Muscle layer of colon (tissue), 2 donors: Measurements from ENCODE around the gene ZDHHC6.
"Not testable (repeated sequence)": the region's sequence is repeated elsewhere in the genome, so short reads cannot be mapped to it uniquely, and the experiment has no call there.

ENCODE experiments used
- H3K27ac ChIP-seq: one replicate; pipeline ENCODE4 v1.7.0; 2013; ENCODE audit warnings: low read depth, mild to moderate bottlenecking, low read length, moderate library complexity
- H3K27me3 ChIP-seq, 2 donors: one replicate each; pipeline ENCODE4 v1.7.0; 2013; ENCODE audit warnings: low read length in 2 of 2, mild to moderate bottlenecking in 2 of 2; ENCODE audit not compliant: insufficient read depth in 2 of 2, control insufficient read depth in 1 of 2
- H3K36me3 ChIP-seq: one replicate; pipeline ENCODE4 v1.7.0; 2013; ENCODE audit warnings: mild to moderate bottlenecking, low read length; ENCODE audit not compliant: insufficient read depth
- H3K4me1 ChIP-seq: one replicate; pipeline ENCODE4 v1.7.0; 2013; ENCODE audit warnings: mild to moderate bottlenecking, low read length; ENCODE audit not compliant: insufficient read depth
- H3K4me3 ChIP-seq, 2 donors: one replicate each; pipeline ENCODE4 v1.7.0; 2013; ENCODE audit warnings: low read length in 2 of 2, low read depth in 1 of 2, mild to moderate bottlenecking in 1 of 2, moderate library complexity in 1 of 2
- H3K9ac ChIP-seq: one replicate; pipeline ENCODE4 v1.7.0; 2013; ENCODE audit warnings: low read length
- H3K9me3 ChIP-seq: one replicate; pipeline ENCODE4 v1.7.0; 2013; ENCODE audit warnings: mild to moderate bottlenecking, low read length
- donor health status: abdominal sarcoma.
- donor health status: Adenocarcinoma of cecum.

ZDHHC6 gene

GRCh38 chr10:112465299-112465883 lies 18.7 kb upstream of the ZDHHC6 start:
- Histone ChIP-seq H3K27me3 (no peaks in the 10 kb centered on the region), H3K4me1 (no peaks in the 10 kb centered on the region), H3K9me3 (no peaks in the 10 kb centered on the region), H3K4me3 (no peak overlapping the region), H3K27ac (no peak overlapping the region), H3K9ac (no peak overlapping the region), H3K36me3 (peaks cover 21% of the 10 kb centered on the region)

DNA sequence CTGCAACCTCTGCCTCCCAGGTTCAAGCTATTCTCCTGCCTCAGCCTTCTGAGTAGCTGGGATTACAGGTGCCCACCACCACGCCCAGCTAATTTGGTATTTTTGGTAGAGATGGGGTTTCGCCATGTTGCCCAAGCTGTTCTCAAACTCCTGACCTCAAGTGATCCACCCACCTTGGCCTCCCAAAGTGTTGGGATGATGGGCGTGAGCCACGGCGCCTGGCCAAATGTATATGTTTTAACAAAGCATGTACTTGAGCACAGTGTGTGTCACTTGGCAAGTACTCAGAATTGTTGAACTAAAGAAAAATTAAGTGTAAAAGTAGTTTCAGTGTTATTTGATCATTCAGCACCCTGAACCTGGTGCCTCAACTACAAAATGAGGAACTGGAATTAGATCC lies 17.4 kb upstream of the ZDHHC6 start:
- H3K4me1 ChIP-seq, H3K27me3 ChIP-seq, H3K9ac ChIP-seq, H3K27ac ChIP-seq, H3K4me3 ChIP-seq, H3K9me3 ChIP-seq: not testable (repeated sequence)
- peaks cover 21% of the 10 kb centered on the region for H3K36me3 ChIP-seq

DNA sequence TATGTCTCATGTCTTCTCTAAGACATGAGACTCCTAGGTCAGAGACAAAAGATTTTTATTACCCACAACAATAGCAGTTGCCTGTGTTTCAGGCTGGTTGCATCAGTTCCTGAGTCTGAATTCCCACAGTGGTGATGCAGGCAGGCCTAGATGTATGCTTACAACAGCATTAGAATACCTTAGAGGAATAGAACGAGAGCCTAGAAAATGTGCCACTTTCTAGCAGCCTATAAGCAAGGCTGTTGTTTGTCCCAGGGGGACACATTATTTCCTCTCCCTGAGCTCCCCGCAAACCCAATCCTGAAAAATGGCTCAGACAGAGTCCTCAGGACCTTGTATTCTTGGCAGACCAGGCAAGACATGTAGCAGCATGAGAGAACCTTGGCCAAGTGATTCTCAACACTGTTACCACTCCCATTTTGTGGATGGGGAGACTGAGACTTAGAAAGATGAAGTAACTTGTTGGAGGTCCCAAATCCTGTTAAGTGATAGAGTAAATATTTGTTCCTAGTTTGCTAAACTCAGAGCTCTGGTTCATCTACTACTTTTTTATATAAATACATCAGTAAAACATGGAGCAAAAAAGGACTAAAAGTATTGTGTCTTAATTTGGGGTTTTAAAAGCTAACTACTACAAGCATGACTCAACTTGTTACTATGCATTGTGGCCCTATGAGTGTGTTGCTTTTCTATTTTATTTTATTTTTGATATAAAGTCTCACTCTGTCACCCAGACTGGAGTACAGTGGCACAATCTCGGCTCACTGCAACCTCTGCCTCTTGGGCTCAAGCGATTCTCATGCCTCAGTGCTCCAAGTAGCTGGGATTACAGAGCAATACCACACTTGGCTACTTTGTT lies 14.5 kb upstream of the ZDHHC6 start:
- Histone ChIP-seq H3K27ac (no peak overlapping the region), H3K4me1 (no peaks in the 10 kb centered on the region), H3K27me3 (no peaks in the 10 kb centered on the region), H3K9ac (no peak overlapping the region), H3K36me3 (peaks cover 21% of the 10 kb centered on the region), H3K4me3 (no peak overlapping the region), H3K9me3 (no peaks in the 10 kb centered on the region)

- no peak overlapping the region for H3K4me3 ChIP-seq
- no peaks in the 10 kb centered on the region for H3K27me3 ChIP-seq
- no peak overlapping the region for H3K9ac ChIP-seq
- no peaks in the 10 kb centered on the region for H3K9me3 ChIP-seq
- no peak overlapping the region for H3K27ac ChIP-seq
- H3K36me3 ChIP-seq = peaks cover 18% of the 10 kb centered on the region
- no peaks in the 10 kb centered on the region for H3K4me1 ChIP-seq
Measured at GRCh38 chr10:112460366-112460765, 13.7 kb upstream of the ZDHHC6 start.

DNA sequence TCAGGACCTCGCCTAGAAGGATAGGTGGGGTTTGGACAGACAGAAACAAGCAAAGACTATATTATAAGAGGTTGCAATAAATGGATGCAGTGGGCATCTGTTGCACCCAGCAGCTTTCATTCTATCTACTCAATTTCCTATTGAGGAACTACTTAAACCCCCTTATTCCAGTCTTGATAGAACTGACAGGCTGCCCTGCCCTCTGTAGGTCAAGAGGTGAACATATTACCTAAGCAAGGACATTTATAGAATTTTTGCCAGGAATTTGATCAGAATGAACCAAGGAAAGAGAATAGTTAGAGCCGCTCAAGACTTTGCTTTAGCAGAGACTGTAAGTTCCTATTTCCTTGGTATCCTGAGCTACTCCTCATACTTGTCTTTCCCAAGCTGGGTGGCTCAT lies 9.8 kb upstream of the ZDHHC6 start:
- Histone ChIP-seq H3K9me3 (no peaks in the 10 kb centered on the region), H3K27me3 (no peaks in the 10 kb centered on the region), H3K4me3 (no peak overlapping the region), H3K9ac (no peak overlapping the region), H3K27ac (no peak overlapping the region), H3K36me3 (peaks cover 7% of the 10 kb centered on the region), H3K4me1 (no peaks in the 10 kb centered on the region)

GRCh38 chr10:112454910-112455779 lies 8.4 kb upstream of the ZDHHC6 start:
- no peaks in the 10 kb centered on the region for H3K27me3 ChIP-seq
- H3K9me3 ChIP-seq = no peaks in the 10 kb centered on the region
- no peaks in the 10 kb centered on the region for H3K4me1 ChIP-seq
- no peak overlapping the region for H3K27ac ChIP-seq
- no peaks in the 10 kb centered on the region for H3K36me3 ChIP-seq
- H3K9ac ChIP-seq = no peak overlapping the region
- no peak overlapping the region for H3K4me3 ChIP-seq

GRCh38 chr10:112448888-112449287 lies 2.2 kb upstream of the ZDHHC6 start:
- H3K27me3 ChIP-seq = no peaks in the 10 kb centered on the region
- H3K4me3 ChIP-seq = no peak overlapping the region
- peaks cover 15% of the 10 kb centered on the region for H3K4me1 ChIP-seq
- no peak overlapping the region for H3K27ac ChIP-seq
- H3K9me3 ChIP-seq = no peaks in the 10 kb centered on the region
- H3K9ac ChIP-seq = no peak overlapping the region
- peaks cover 17% of the 10 kb centered on the region for H3K36me3 ChIP-seq

DNA sequence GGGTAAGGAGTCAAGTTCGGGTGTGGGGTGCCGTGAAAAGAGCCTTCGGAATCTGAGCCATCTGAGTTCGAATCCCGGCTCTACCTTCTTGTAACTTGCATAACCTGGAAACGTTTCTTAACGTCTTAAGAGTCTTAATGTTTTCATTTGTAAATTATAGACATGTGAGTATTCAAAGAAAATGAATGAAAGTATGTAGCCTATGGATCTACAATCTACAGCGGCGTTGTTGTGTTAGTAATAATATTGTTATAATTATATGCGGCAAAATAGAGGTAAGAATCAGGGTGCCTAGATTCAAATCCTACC lies 860 bp upstream of the ZDHHC6 start:
- H3K4me3 ChIP-seq = peak overlapping the region; percentile 96 to 99
- H3K9me3 ChIP-seq = no peaks in the 10 kb centered on the region
- peak overlapping the region; percentile 97 for H3K27ac ChIP-seq
- no peaks in the 10 kb centered on the region for H3K27me3 ChIP-seq
- H3K36me3 ChIP-seq = peaks cover 23% of the 10 kb centered on the region
- H3K9ac ChIP-seq = peak overlapping the region; percentile 97
- peaks cover 15% of the 10 kb centered on the region for H3K4me1 ChIP-seq

- Histone ChIP-seq H3K9me3 (no peaks in the 10 kb centered on the region), H3K9ac (peak overlapping the region; percentile 97), H3K27me3 (no peaks in the 10 kb centered on the region), H3K4me1 (peaks cover 15% of the 10 kb centered on the region), H3K4me3 (peak overlapping the region; percentile 96 to 99), H3K27ac (peak overlapping the region; percentile 97), H3K36me3 (peaks cover 37% of the 10 kb centered on the region)
Measured at GRCh38 chr10:112446055-112446854, 459 bp downstream of the ZDHHC6 start.

DNA sequence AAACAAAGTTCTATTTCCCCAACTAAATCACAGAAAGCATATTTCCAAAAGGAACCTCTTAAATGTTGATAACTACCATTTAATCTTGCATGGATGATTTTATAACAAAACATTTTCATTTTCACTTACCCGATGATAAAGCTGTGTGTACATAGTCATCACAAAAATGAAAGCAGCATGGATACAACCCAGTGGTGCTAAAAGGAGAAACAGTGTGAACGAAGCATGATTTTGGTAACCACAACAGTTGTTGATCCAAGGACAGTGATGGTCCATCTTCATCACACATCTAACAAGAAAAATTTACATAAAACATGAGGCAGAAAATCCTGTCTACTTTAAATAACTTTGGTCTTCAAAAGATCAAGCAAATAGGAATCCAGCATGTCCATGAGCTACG lies 4.7 kb downstream of the ZDHHC6 start:
- Histone ChIP-seq H3K9ac (no peak overlapping the region), H3K4me3 (no peak overlapping the region), H3K4me1 (peaks cover 9% of the 10 kb centered on the region), H3K36me3 (peaks cover 51% of the 10 kb centered on the region), H3K27me3 (no peaks in the 10 kb centered on the region), H3K27ac (no peak overlapping the region), H3K9me3 (no peaks in the 10 kb centered on the region)

- Histone ChIP-seq H3K4me1 (peaks cover 9% of the 10 kb centered on the region), H3K27me3 (no peaks in the 10 kb centered on the region), H3K9ac (no peak overlapping the region), H3K9me3 (no peaks in the 10 kb centered on the region), H3K36me3 (peaks cover 51% of the 10 kb centered on the region), H3K27ac (no peak overlapping the region), H3K4me3 (no peak overlapping the region)
Measured at GRCh38 chr10:112441520-112441919, 5.2 kb downstream of the ZDHHC6 start.
